Epithelial cell of proximal tubule (primary cell): ENCODE data around the gene TNFSF12. TPM values are rescaled to one million over a fixed set of nuclear protein-coding genes. Genes with fewer than 3 reads are reported as not detected.
A peak's percentile ranks its signal among the peaks of the same experiment; 100 is the strongest.

ENCODE experiments used
- DNase-seq: peaks from one replicate; pipeline ENCODE4 v3.0.0-alpha.2; 2011; ENCODE audit warnings: low read depth
- H3K4me3 ChIP-seq: 2 replicates; pipeline ENCODE4 v1.5.1; 2011; ENCODE audit warnings: low read depth, mild to moderate bottlenecking, low read length
- total RNA-seq: library from RNA; depleted of rRNA; stranded (reverse); fragments of >200 nt; gene quantifications from 2 replicates; pipeline ENCODE4 v1.2.3, GENCODE V29; 2015
- TF ChIP-seq, protein P1 (sequence below): conservative IDR thresholded peaks from 2 replicates; pipeline ENCODE4 v1.5.1; 2012; ENCODE audit warnings: low read depth, mild to moderate bottlenecking, low read length

TNFSF12 gene
- 25.2 and 31.8 TPM in 2 replicates for total RNA-seq

DNA sequence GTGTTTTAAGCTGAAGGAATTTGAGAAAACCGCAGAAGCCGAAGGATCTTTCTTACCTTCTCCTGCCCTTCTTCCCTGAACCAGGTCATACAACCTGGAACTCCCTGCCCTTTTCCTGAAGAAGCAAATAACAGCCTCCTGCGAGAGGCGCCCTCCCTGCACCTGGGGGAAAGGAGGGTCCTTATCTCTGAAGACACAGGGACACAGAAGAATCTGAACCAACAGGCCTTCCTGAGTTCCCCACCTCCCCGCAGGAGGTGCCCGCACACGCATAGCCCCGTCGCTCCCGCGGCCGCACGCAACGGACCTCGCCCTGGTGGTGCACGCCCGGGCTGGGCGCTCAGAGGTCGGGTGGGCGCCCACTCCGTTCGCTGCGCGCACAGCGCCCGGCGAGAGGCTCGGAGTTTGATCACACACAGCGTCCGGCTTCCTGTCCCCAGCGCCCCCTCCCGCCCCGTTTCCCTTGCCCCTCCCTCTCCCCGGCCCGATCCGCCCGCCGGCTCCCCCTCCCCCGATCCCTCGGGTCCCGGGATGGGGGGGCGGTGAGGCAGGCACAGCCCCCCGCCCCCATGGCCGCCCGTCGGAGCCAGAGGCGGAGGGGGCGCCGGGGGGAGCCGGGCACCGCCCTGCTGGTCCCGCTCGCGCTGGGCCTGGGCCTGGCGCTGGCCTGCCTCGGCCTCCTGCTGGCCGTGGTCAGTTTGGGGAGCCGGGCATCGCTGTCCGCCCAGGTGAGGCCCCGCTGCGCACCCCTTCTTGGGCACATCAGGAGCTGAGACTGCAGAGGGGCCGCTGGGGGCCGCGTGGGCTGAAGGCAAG, at the start of gene TNFSF12:
TNFSF12 (plus strand) TSS at position 474 of the 816 bp plus-strand sequence; CDS start at position 570, 96 bp downstream.
- TF ChIP-seq, protein P1, sequence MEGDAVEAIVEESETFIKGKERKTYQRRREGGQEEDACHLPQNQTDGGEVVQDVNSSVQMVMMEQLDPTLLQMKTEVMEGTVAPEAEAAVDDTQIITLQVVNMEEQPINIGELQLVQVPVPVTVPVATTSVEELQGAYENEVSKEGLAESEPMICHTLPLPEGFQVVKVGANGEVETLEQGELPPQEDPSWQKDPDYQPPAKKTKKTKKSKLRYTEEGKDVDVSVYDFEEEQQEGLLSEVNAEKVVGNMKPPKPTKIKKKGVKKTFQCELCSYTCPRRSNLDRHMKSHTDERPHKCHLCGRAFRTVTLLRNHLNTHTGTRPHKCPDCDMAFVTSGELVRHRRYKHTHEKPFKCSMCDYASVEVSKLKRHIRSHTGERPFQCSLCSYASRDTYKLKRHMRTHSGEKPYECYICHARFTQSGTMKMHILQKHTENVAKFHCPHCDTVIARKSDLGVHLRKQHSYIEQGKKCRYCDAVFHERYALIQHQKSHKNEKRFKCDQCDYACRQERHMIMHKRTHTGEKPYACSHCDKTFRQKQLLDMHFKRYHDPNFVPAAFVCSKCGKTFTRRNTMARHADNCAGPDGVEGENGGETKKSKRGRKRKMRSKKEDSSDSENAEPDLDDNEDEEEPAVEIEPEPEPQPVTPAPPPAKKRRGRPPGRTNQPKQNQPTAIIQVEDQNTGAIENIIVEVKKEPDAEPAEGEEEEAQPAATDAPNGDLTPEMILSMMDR: peak; percentile 9
- no peak for DNase-seq
- H3K4me3 ChIP-seq: peak within 1 kb of the TSS; percentile 78

DNA sequence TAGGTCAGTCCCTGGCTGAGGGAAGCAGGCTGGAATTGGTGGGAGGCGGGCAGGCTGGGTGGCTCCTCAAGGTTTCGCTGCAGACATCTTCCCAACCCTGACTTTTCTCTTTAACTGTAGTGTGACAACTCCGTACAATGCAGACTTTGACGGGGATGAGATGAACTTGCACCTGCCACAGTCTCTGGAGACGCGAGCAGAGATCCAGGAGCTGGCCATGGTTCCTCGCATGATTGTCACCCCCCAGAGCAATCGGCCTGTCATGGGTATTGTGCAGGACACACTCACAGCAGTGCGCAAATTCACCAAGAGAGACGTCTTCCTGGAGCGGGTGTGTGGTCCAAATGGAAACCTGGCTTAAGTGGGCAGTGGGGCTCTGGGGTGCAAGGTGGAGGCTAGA, 49.7 kb upstream of the TNFSF12 start:
- no peak overlapping the region for H3K4me3 ChIP-seq
- TF ChIP-seq, protein P1: no peak
- DNase-seq: no peak

DNA sequence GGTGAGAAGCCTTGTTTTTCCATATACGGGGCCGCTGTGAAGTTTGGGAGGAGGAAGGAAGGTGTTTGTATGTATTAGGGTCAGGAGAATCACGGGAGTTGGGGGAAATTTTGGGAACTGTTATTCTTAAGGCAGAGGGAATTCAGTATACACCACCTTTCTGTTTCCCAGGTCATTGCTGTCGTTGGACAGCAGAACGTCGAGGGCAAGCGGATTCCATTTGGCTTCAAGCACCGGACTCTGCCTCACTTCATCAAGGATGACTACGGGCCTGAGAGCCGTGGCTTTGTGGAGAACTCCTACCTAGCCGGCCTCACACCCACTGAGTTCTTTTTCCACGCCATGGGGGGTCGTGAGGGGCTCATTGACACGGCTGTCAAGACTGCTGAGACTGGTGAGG, 47.1 kb upstream of the TNFSF12 start:
- no peak overlapping the region for H3K4me3 ChIP-seq
- TF ChIP-seq, protein P1: no peak
- no peak for DNase-seq

- H3K4me3 ChIP-seq: no peak overlapping the region
- DNase-seq: no peak
- TF ChIP-seq, protein P1: no peak
Measured at GRCh38 chr17:7502171-7502847, 46.5 kb upstream of the TNFSF12 start.

DNA sequence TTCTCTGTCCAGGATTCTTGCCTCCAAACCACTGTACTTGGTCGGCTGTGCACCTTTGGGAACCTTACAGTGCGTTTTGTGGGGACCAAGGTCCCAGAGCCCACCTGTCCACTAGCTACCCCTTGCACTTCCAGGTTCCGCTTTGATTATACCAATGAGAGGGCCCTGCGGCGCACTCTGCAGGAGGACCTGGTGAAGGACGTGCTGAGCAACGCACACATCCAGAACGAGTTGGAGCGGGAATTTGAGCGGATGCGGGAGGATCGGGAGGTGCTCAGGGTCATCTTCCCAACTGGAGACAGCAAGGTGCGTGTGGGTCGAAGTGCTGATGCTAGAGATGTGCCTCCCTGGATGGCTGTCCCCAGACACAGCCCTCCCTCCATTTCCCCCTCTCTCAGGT, 45.9 kb upstream of the TNFSF12 start:
- TF ChIP-seq, protein P1: peak; percentile 40
- H3K4me3 ChIP-seq: no peak overlapping the region
- DNase-seq: no peak

DNA sequence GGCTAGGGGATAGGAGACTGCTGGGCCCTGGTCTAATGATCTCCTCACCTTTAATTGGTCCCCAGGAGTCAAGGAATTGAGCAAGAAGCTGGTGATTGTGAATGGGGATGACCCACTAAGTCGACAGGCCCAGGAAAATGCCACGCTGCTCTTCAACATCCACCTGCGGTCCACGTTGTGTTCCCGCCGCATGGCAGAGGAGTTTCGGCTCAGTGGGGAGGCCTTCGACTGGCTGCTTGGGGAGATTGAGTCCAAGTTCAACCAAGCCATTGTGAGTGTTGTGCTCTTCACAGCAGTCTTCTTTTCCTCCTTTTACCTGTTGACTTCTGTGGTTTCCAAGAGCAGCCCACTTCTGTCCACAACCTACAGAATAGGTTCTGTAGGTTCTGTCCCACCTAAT, 45.3 kb upstream of the TNFSF12 start:
- TF ChIP-seq, protein P1: no peak
- no peak for DNase-seq
- H3K4me3 ChIP-seq: no peak overlapping the region
